ENCODE data around the gene GRID2. TPM values are rescaled to one million over a fixed set of nuclear protein-coding genes. Genes with fewer than 3 reads are reported as not detected.

GRID2 gene
- total and polyA plus RNA-seq, 9 of the 15 experiments (the other 6 are each of a cell fraction or from before 2014, with no cell fraction given): 0.04 TPM; not detected in 7

- CTCF ChIA-PET (ENCODE audit: low intra/inter-chr PET ratio): no interaction called here
- no peak for FAIRE-seq
- POLR2A ChIA-PET: no interaction called here
Measured at GRCh38 chr4:92255920-92256244, 47.9 kb upstream of the GRID2 start.

More at GRCh38 chr4:92255920-92256244, 47.9 kb upstream of the GRID2 start:
- intact Hi-C loops (cut with micrococcal nuclease): no loop called here
- H3K27me3 ChIP-seq (ENCODE audit: control insufficient read depth in 2 of 2, insufficient read depth in 2 of 2, low read length in 2 of 2): no peaks in the 10 kb centered on the region
- H2AFZ ChIP-seq (ENCODE audit: low read depth, low read length): no peak overlapping the region
- TF ChIP-seq YY1 (IDR thresholded peaks at IDR 0.05; ENCODE audit: borderline replicate concordance in 1 of 3, control insufficient read depth in 1 of 3, extremely low read depth in 1 of 3, insufficient read depth in 3 of 3, insufficient read length in 1 of 3, insufficient replicate concordance in 2 of 3, low read depth in 1 of 3, low read length in 2 of 3): no peak
- TF ChIP-seq SREBF2 (CRISPR knock-in tag; IDR thresholded peaks at IDR 0.05): no peak
- no peak for TF ChIP-seq XRCC5 (IDR thresholded peaks at IDR 0.05; ENCODE audit: low read depth, low read length)
- TF ChIP-seq PTTG1 (tag; IDR thresholded peaks at IDR 0.05; ENCODE audit: low read depth): no peak
- TF ChIP-seq ZFP1 (CRISPR knock-in tag; IDR thresholded peaks at IDR 0.05): no peak
- no peak for TF ChIP-seq CBX3 (IDR thresholded peaks at IDR 0.05; ENCODE audit: borderline replicate concordance in 1 of 2, low read length in 2 of 2)
- TF ChIP-seq ZNF584 (CRISPR knock-in tag; IDR thresholded peaks at IDR 0.05; ENCODE audit: low read depth): no peak
- no peak for TF ChIP-seq ZBTB5 (IDR thresholded peaks at IDR 0.05)
- no peak for TF ChIP-seq TOE1 (IDR thresholded peaks at IDR 0.05; ENCODE audit: borderline replicate concordance)
- TF ChIP-seq TOE1 (CRISPR knock-in tag; IDR thresholded peaks at IDR 0.05; ENCODE audit: borderline replicate concordance, low read depth): no peak
- no peak for TF ChIP-seq PHF20 (IDR thresholded peaks at IDR 0.05; ENCODE audit: partially characterized antibody)
- TF ChIP-seq HLTF (IDR thresholded peaks at IDR 0.05): no peak
- 0 out of 2 replicates have a peak, but pooled peaks cover 2% of the 10 kb centered on the region for H3K9me3 ChIP-seq (replicated peaks; ENCODE audit: control insufficient read depth, insufficient read depth, low read depth, low read length)
- WGBS (ENCODE audit: insufficient coverage, low coverage, missing lambda C conversion rate): 14% methylated on average over 1 of the region's 1 CpG
- H3K4me1 ChIP-seq (replicated peaks in 1 of 2; ENCODE audit: control insufficient read depth in 2 of 2, insufficient read depth in 2 of 2, low read length in 2 of 2): no peaks in the 10 kb centered on the region
- H3K9ac ChIP-seq (ENCODE audit: insufficient read depth in 1 of 2, low read depth in 2 of 2, low read length in 2 of 2): no peak overlapping the region
- BruUV-seq (replicated peaks): no TSS peak
- no peak overlapping the region for H3K27ac ChIP-seq (ENCODE audit: extremely low read depth, low read depth, low read length)
- no peaks in the 10 kb centered on the region for H4K20me1 ChIP-seq (replicated peaks; ENCODE audit: control insufficient read depth, insufficient read depth, low read length)
- H3K79me2 ChIP-seq (ENCODE audit: control insufficient read depth, insufficient read depth, low read length): no peaks in the 10 kb centered on the region
- ATAC-seq: no peak
- no peak overlapping the region for H3K4me2 ChIP-seq (ENCODE audit: insufficient read depth, low read length)
- no peaks in the 10 kb centered on the region for H3K9me1 ChIP-seq (ENCODE audit: control insufficient read depth, insufficient read depth, low read length)
- no peak for DNase-seq (ENCODE audit: extremely low read depth in 1 of 4, low spot score in 3 of 4)
- no peak overlapping the region for H3K4me3 ChIP-seq
- in situ Hi-C loops (cut with MboI): no loop called here
- no peaks in the 10 kb centered on the region for H3K36me3 ChIP-seq (ENCODE audit: control insufficient read depth, insufficient read depth, low read length)
